Parathyroid adenoma (tissue), 2 donors: ENCODE data around the gene CEBPZ.
"Not testable (repeated sequence)": the region's sequence is repeated elsewhere in the genome, so short reads cannot be mapped to it uniquely, and the experiment has no call there.

Experiments used
- H2AFZ ChIP-seq: fragments of 300-600 bp; sonication (generic); one replicate; pipeline ENCODE4 v1.7.0; 2017; ENCODE audit warnings: antibody characterized with exemption, mild to moderate bottlenecking
- H3K27ac ChIP-seq: fragments of 300-600 bp; sonication (generic); one replicate; pipeline ENCODE4 v1.7.0; 2017
- H3K27me3 ChIP-seq: fragments of 300-600 bp; sonication (generic); one replicate; pipeline ENCODE4 v1.7.0; 2017; ENCODE audit warnings: low read length; ENCODE audit not compliant: control insufficient read depth, insufficient read depth
- H3K36me3 ChIP-seq: fragments of 300-600 bp; sonication (generic); one replicate; pipeline ENCODE4 v1.7.0; 2017; ENCODE audit warnings: low read length; ENCODE audit not compliant: control insufficient read depth, insufficient read depth
- H3K4me1 ChIP-seq: fragments of 300-600 bp; sonication (generic); one replicate; pipeline ENCODE4 v1.7.0; 2017; ENCODE audit warnings: control low read depth
- H3K4me2 ChIP-seq: fragments of 300-600 bp; sonication (generic); one replicate; pipeline ENCODE4 v1.7.0; 2017; ENCODE audit warnings: low read length
- H3K4me3 ChIP-seq: fragments of 300-600 bp; sonication (generic); one replicate; pipeline ENCODE4 v1.7.0; 2017; ENCODE audit warnings: low read depth, low read length
- H3K79me2 ChIP-seq: fragments of 300-600 bp; sonication (generic); one replicate; pipeline ENCODE4 v1.7.0; 2017; ENCODE audit warnings: control low read depth
- H3K9ac ChIP-seq: fragments of 300-600 bp; sonication (generic); one replicate; pipeline ENCODE4 v1.7.0; 2017; ENCODE audit warnings: mild to moderate bottlenecking
- H3K9me3 ChIP-seq: fragments of 300-600 bp; sonication (generic); one replicate; pipeline ENCODE4 v1.7.0; 2017; ENCODE audit warnings: low read length; ENCODE audit not compliant: control insufficient read depth
- CTCF ChIP-seq: fragments of 300-600 bp; sonication (generic); IDR thresholded peaks from one replicate; pipeline ENCODE4 v1.7.0; 2017; ENCODE audit warnings: antibody characterized with exemption, mild to moderate bottlenecking
- donor health status: primary hyperparathyroidism.

Gene CEBPZ

GRCh38 chr2:37223131-37223530, 8.3 kb downstream of the CEBPZ start:
- H3K27ac ChIP-seq: no peak overlapping the region
- TF ChIP-seq CTCF: no peak
- H3K27me3 ChIP-seq: no peaks in the 10 kb centered on the region
- H3K36me3 ChIP-seq: no peaks in the 10 kb centered on the region
- no peaks in the 10 kb centered on the region for H3K4me1 ChIP-seq
- H3K9ac ChIP-seq: no peak overlapping the region
- H3K4me3 ChIP-seq: no peak overlapping the region
- peaks cover 15% of the 10 kb centered on the region for H3K79me2 ChIP-seq
- H3K4me2 ChIP-seq: no peak overlapping the region
- no peak overlapping the region for H2AFZ ChIP-seq
- no peaks in the 10 kb centered on the region for H3K9me3 ChIP-seq

GRCh38 chr2:37219046-37219445, 12.3 kb downstream of the CEBPZ start:
- Histone ChIP-seq H3K27ac (no peak overlapping the region), H3K36me3 (no peaks in the 10 kb centered on the region)

GRCh38 chr2:37215250-37215649, 16.1 kb downstream of the CEBPZ start:
- Histone ChIP-seq H3K36me3 (no peaks in the 10 kb centered on the region), H3K4me1 (no peaks in the 10 kb centered on the region), H3K4me3 (no peak overlapping the region), H3K79me2 (no peaks in the 10 kb centered on the region), H3K27me3 (no peaks in the 10 kb centered on the region), H3K27ac (no peak overlapping the region), H3K4me2 (no peak overlapping the region), H2AFZ (no peak overlapping the region), H3K9me3 (no peaks in the 10 kb centered on the region), H3K9ac (no peak overlapping the region)
- no peak for TF ChIP-seq CTCF

More at GRCh38 chr2:37219046-37219445, 12.3 kb downstream of the CEBPZ start:
- H3K27me3 ChIP-seq: no peaks in the 10 kb centered on the region
- no peaks in the 10 kb centered on the region for H3K4me1 ChIP-seq
- no peak overlapping the region for H3K4me2 ChIP-seq
- H3K79me2 ChIP-seq: no peaks in the 10 kb centered on the region
- no peak overlapping the region for H2AFZ ChIP-seq
- no peak overlapping the region for H3K9ac ChIP-seq
- no peak for TF ChIP-seq CTCF
- H3K9me3 ChIP-seq: no peaks in the 10 kb centered on the region
- H3K4me3 ChIP-seq: no peak overlapping the region

- Histone ChIP-seq H3K4me1 (no peaks in the 10 kb centered on the region), H3K4me2 (no peak overlapping the region), H3K27ac (no peak overlapping the region), H3K9ac (no peak overlapping the region), H3K79me2 (peaks cover 3% of the 10 kb centered on the region), H2AFZ (no peak overlapping the region), H3K27me3 (no peaks in the 10 kb centered on the region), H3K9me3 (peaks cover 3% of the 10 kb centered on the region), H3K4me3 (no peak overlapping the region), H3K36me3 (no peaks in the 10 kb centered on the region)
- no peak for TF ChIP-seq CTCF
These were observed 19.5 kb downstream of the CEBPZ start for GRCh38 chr2:37211939-37212338.

- no peak overlapping the region for H2AFZ ChIP-seq
- no peak overlapping the region for H3K27ac ChIP-seq
- H3K4me1 ChIP-seq: no peaks in the 10 kb centered on the region
- peaks cover 3% of the 10 kb centered on the region for H3K9me3 ChIP-seq
- TF ChIP-seq CTCF: no peak
- no peak overlapping the region for H3K9ac ChIP-seq
- H3K4me2 ChIP-seq: no peak overlapping the region
- H3K36me3 ChIP-seq: no peaks in the 10 kb centered on the region
- H3K4me3 ChIP-seq: no peak overlapping the region
- H3K79me2 ChIP-seq: peaks cover 9% of the 10 kb centered on the region
- no peaks in the 10 kb centered on the region for H3K27me3 ChIP-seq
These were observed 20.2 kb downstream of the CEBPZ start for GRCh38 chr2:37211212-37211611.

GRCh38 chr2:37206760-37207159, 24.6 kb downstream of the CEBPZ start:
- not testable (repeated sequence) for H3K4me3 ChIP-seq, H3K4me2 ChIP-seq, H3K9ac ChIP-seq, H3K4me1 ChIP-seq, H3K36me3 ChIP-seq, H3K9me3 ChIP-seq, H3K27ac ChIP-seq, H2AFZ ChIP-seq, H3K27me3 ChIP-seq
- H3K79me2 ChIP-seq: peaks cover 21% of the 10 kb centered on the region
